H1 (cell line): ENCODE measurements around the gene CNNM2. TPM values are rescaled to one million over a fixed set of nuclear protein-coding genes. Genes with fewer than 3 reads are reported as not detected.

Experiments
- CTBP2 ChIP-seq: IDR thresholded peaks from 2 replicates; pipeline ENCODE4 v1.7.0; 2011; ENCODE audit warnings: borderline replicate concordance, mild to moderate bottlenecking, moderate library complexity, mixed read lengths, low read length; ENCODE audit not compliant: insufficient read depth, insufficient read length
- polyA plus RNA-seq, 7 experiments: library from polyadenylated mRNA; depleted of rRNA in 3 of 7; stranded (reverse) in 5 of 7; unstranded in 2 of 7; fragments of >200 nt in 5 of 7; fragments of 200-250 nt in 2 of 7; gene quantifications; 1 replicate in 5 of 7; 2 replicates in 1 of 7; 4 replicates in 1 of 7; pipeline versions ENCODE4 v1.2.1 to v1.2.3, GENCODE V29; 2011 to 2013; ENCODE audit warnings: missing spikeins in 2 of 7, mixed read lengths in 2 of 7
- total RNA-seq: library from RNA; stranded (reverse); fragmentation: NEBNext Ultra II Directional; extraction: Animal tissue kit (Norgen Biotek cat#: 25700); gene quantifications from 2 replicates; pipeline ENCODE4 v1.2.1, GENCODE V29; 2021

The CNNM2 gene
- total and polyA plus RNA-seq, 2 of the 8 experiments (the other 6 are each of a cell fraction or from before 2014, with no cell fraction given): 7.3 to 23.6 TPM

DNA sequence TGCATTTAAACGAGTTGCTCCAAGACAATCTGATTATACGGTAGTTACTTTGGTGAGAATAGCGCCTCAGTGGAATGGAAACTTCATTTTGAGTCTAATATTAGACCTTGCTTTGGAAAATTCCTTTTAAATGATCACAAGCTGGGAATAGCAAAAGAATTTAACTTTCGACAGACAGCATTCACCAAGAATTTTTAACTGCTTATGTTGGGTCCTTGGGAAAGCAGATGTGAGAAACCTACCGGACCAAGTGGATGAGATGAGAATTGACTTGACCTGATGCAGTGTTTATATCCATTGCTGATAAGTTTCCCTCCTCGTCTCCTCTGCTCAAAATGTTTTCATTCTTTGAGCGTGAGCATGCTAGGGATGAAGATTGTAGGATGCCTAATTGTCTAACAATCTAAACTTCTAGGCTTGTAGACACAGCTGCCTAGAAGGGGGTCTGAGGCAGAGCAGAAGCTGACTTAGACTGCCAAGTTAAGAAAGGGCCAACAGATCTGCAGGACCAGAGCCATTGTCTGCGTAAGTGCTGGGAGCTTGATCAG lies 126.9 kb downstream of the CNNM2 start (continued):
- TF ChIP-seq CTBP2: no peak
- TF ChIP-seq, all 59 proteins: peak for 0
